Endodermal cell (in vitro differentiated cells): ENCODE data around the gene C1QTNF4. TPM values are rescaled to one million over a fixed set of nuclear protein-coding genes. Genes with fewer than 3 reads are reported as not detected.

Source experiments
- DNase-seq: peaks from one replicate; pipeline ENCODE4 v3.0.0-alpha.2; 2017
- H3K27ac ChIP-seq: 2 replicates; pipeline ENCODE4 v1.5.1; 2013; ENCODE audit warnings: mild to moderate bottlenecking, low read depth, low read length, moderate library complexity
- H3K27me3 ChIP-seq: 2 replicates; pipeline ENCODE4 v1.6.1; 2013; ENCODE audit warnings: mild to moderate bottlenecking, low read length, moderate library complexity; ENCODE audit not compliant: insufficient read depth, control insufficient read depth, poor library complexity, severe bottlenecking
- H3K36me3 ChIP-seq: 2 replicates; pipeline ENCODE4 v1.7.0; 2013; ENCODE audit warnings: mild to moderate bottlenecking, low read length, moderate library complexity; ENCODE audit not compliant: control insufficient read depth, insufficient read depth
- H3K4me1 ChIP-seq: one replicate; pipeline ENCODE4 v1.7.0; 2013; ENCODE audit warnings: low read length; ENCODE audit not compliant: control insufficient read depth, insufficient read depth
- H3K4me3 ChIP-seq: 2 replicates; pipeline ENCODE4 v1.5.1; 2013; ENCODE audit warnings: mild to moderate bottlenecking, low read length, moderate library complexity
- H3K9ac ChIP-seq: 2 replicates; pipeline ENCODE4 v1.6.1; 2013; ENCODE audit warnings: mild to moderate bottlenecking, low read length, moderate library complexity; ENCODE audit not compliant: poor library complexity, severe bottlenecking; ENCODE audit errors: extremely low read depth
- H3K9me3 ChIP-seq: 2 replicates; pipeline ENCODE4 v1.6.1; 2013; ENCODE audit warnings: mild to moderate bottlenecking, low read length, moderate library complexity; ENCODE audit not compliant: control insufficient read depth
- H3K27ac Mint-ChIP-seq: 2 replicates; pipeline ENCODE4 v1.8.0; 2020; ENCODE audit warnings: mixed read lengths
- H3K27me3 Mint-ChIP-seq: 2 replicates; pipeline ENCODE4 v1.8.0; 2021; ENCODE audit warnings: mild to moderate bottlenecking, mixed read lengths; ENCODE audit not compliant: insufficient read depth
- H3K36me3 Mint-ChIP-seq: 2 replicates; pipeline ENCODE4 v1.8.0; 2020; ENCODE audit warnings: low read depth, mixed read lengths
- H3K4me1 Mint-ChIP-seq: 2 replicates; pipeline ENCODE4 v1.8.0; 2020; ENCODE audit warnings: mixed read lengths
- H3K4me3 Mint-ChIP-seq: 2 replicates; pipeline ENCODE4 v1.8.0; 2020; ENCODE audit warnings: mild to moderate bottlenecking, moderate library complexity, mixed read lengths
- H3K9me3 Mint-ChIP-seq: 2 replicates; pipeline ENCODE4 v1.8.0; 2020; ENCODE audit warnings: mild to moderate bottlenecking, mixed read lengths
- CTCF ChIP-seq: fragments of 200-600 bp; sonication (generic); conservative IDR thresholded peaks from 2 replicates; pipeline ENCODE4 v1.5.0; 2021; ENCODE audit warnings: antibody characterized with exemption, mild to moderate bottlenecking
- WGBS, 2 experiments: methylation state at CpG; one replicate each; pipeline versions ENCODE4 v1.1.5 to v1.1.7; 2013; ENCODE audit warnings: missing lambda C conversion rate in 2 of 2, mixed read lengths in 1 of 2; ENCODE audit not compliant: insufficient coverage in 1 of 2, insufficient read length in 1 of 2; 5-methylcytosine and 5-hydroxymethylcytosine counted together
- total RNA-seq, 2 donors: library from RNA; stranded (reverse); fragmentation: NEBNext Ultra II Directional in 1 of 2; extraction: Animal tissue kit (Norgen Biotek cat#: 25700) in 1 of 2; gene quantifications; 2 replicates in 1 of 2; 3 replicates in 1 of 2; pipeline ENCODE4 v1.2.1, GENCODE V29; 2021

The C1QTNF4 gene
- total RNA-seq, 2 donors from 2014 or later, result 6.9 to 10.5 TPM

GRCh38 chr11:47599902-47600301 lies 5.7 kb upstream of the C1QTNF4 start:
- H3K4me1 Mint-ChIP-seq, result peaks cover 13% of the 10 kb centered on the region
- peak overlapping the region; percentile 87 for H3K27ac Mint-ChIP-seq

GRCh38 chr11:47595967-47596366 lies 1.8 kb upstream of the C1QTNF4 start:
- Histone ChIP-seq H3K27ac (no peak overlapping the region), H3K36me3 (no peaks in the 10 kb centered on the region), H3K9ac (no peak overlapping the region), H3K4me3 (no peak overlapping the region), H3K27me3 (peaks cover 30% of the 10 kb centered on the region), H3K4me1 (peaks cover 9% of the 10 kb centered on the region), H3K9me3 (no peaks in the 10 kb centered on the region)
- 100% methylated on average over 1 of the region's 1 CpG for WGBS, 2 experiments
- Mint-ChIP-seq H3K27me3 (peaks cover 47% of the 10 kb centered on the region), H3K27ac (no peak overlapping the region), H3K4me3 (no peak overlapping the region), H3K36me3 (no peaks in the 10 kb centered on the region), H3K9me3 (no peaks in the 10 kb centered on the region), H3K4me1 (peaks cover 21% of the 10 kb centered on the region)
- no peak for DNase-seq
- no peak for TF ChIP-seq CTCF

More at GRCh38 chr11:47599902-47600301, 5.7 kb upstream of the C1QTNF4 start:
- H3K27ac ChIP-seq, result no peak overlapping the region
- peaks cover 12% of the 10 kb centered on the region for H3K27me3 Mint-ChIP-seq
- DNase-seq, result no peak
- H3K36me3 ChIP-seq, result no peaks in the 10 kb centered on the region
- peak overlapping the region; percentile 56 for H3K9ac ChIP-seq
- no peaks in the 10 kb centered on the region for H3K9me3 ChIP-seq
- no peak overlapping the region for H3K4me3 ChIP-seq
- peaks cover 9% of the 10 kb centered on the region for H3K4me1 ChIP-seq
- peaks cover 7% of the 10 kb centered on the region for H3K27me3 ChIP-seq
- WGBS, 2 experiments, result 71 to 89% methylated on average over 4 of the region's 4 CpGs
- no peaks in the 10 kb centered on the region for H3K9me3 Mint-ChIP-seq
- H3K36me3 Mint-ChIP-seq, result no peaks in the 10 kb centered on the region
- no peak overlapping the region for H3K4me3 Mint-ChIP-seq
- no peak for TF ChIP-seq CTCF

GRCh38 chr11:47595029-47595428 lies 818 bp upstream of the C1QTNF4 start:
- Histone ChIP-seq H3K27ac (no peak overlapping the region), H3K9ac (no peak overlapping the region), H3K9me3 (no peaks in the 10 kb centered on the region), H3K4me3 (no peak overlapping the region), H3K4me1 (peaks cover 8% of the 10 kb centered on the region), H3K36me3 (no peaks in the 10 kb centered on the region), H3K27me3 (peaks cover 30% of the 10 kb centered on the region)
- TF ChIP-seq CTCF, result no peak
- Mint-ChIP-seq H3K4me1 (peaks cover 20% of the 10 kb centered on the region), H3K36me3 (no peaks in the 10 kb centered on the region), H3K27ac (no peak overlapping the region), H3K4me3 (peak overlapping the region; percentile 64), H3K27me3 (peaks cover 47% of the 10 kb centered on the region), H3K9me3 (no peaks in the 10 kb centered on the region)
- DNase-seq, result no peak
- 79 to 80% methylated on average over 5 to 7 of the region's 7 CpGs for WGBS, 2 experiments
